ENCODE measurements around the gene CCDC85A. TPM values are rescaled to one million over a fixed set of nuclear protein-coding genes. Genes with fewer than 3 reads are reported as not detected.

CCDC85A gene
- total RNA-seq, 1 experiment from 2014 or later = 0.10 TPM

GRCh38 chr2:56229397-56230060, 45.7 kb downstream of the CCDC85A start (continued):
- no peak for TF ChIP-seq REST (IDR thresholded peaks at IDR 0.05; ENCODE audit: low read depth)

GRCh38 chr2:56230156-56230555, 46.4 kb downstream of the CCDC85A start:
- no peak overlapping the region for H3K9ac ChIP-seq (ENCODE audit: low read length)
- no peaks in the 10 kb centered on the region for H3K79me2 ChIP-seq (ENCODE audit: insufficient read depth, low read length)
- ATAC-seq (peak; percentile 27; the same call in 1 of the 2 replicates), DNase-seq (ENCODE audit: low read depth, low spot score) (peak; percentile 24)
- peak overlapping the region; percentile 8 for H2AFZ ChIP-seq (ENCODE audit: low read depth, low read length, poor library complexity, severe bottlenecking)
- CTCF ChIA-PET = no interaction called here
- RAD21 ChIA-PET (ENCODE audit: low non-redundant PET in 1 of 2, low total read pairs in 2 of 2, uncharacterized antibody in 2 of 2, unreplicated experiment in 2 of 2) = no interaction called here
- no peaks in the 10 kb centered on the region for H4K20me1 ChIP-seq (ENCODE audit: insufficient read depth)
- H3K4me1 ChIP-seq (ENCODE audit: control insufficient read depth in 1 of 2, insufficient read depth in 2 of 2, low read length in 2 of 2) = peaks cover 21% of the 10 kb centered on the region in 2 experiments
- peak overlapping the region; percentile 43 for H3K4me2 ChIP-seq (ENCODE audit: low read length)
- H3K4me3 ChIP-seq (replicated peaks in 1 of 2; ENCODE audit: low read depth in 1 of 2, low read length in 2 of 2) = no peak overlapping the region
- H3K9me3 ChIP-seq (ENCODE audit: control insufficient read depth in 1 of 2, insufficient read depth in 1 of 2, low read depth in 1 of 2, low read length in 2 of 2) = no peaks in the 10 kb centered on the region
- H3K27me3 ChIP-seq (ENCODE audit: insufficient read depth, low read length) = no peaks in the 10 kb centered on the region
- no TSS peak for BruUV-seq (replicated peaks)
- intact Hi-C loops (cut with micrococcal nuclease) = loop anchor here (1.0 kb wide), 1 partner anchor 47 kb away; the partner anchor contains the start of gene CCDC85A
- no peaks in the 10 kb centered on the region for H3K36me3 ChIP-seq (ENCODE audit: control insufficient read depth in 1 of 2, insufficient read depth in 2 of 2, low read length in 2 of 2)
- POLR2A ChIA-PET = no interaction called here
- H3K27ac ChIP-seq (ENCODE audit: low read depth, low read length) = no peak overlapping the region
- H3K9me2 ChIP-seq (ENCODE audit: insufficient read depth) = no peaks in the 10 kb centered on the region
- TF ChIP-seq ZNF274 (IDR thresholded peaks at IDR 0.05; ENCODE audit: low read depth, low read length) (no peak), SRF (IDR thresholded peaks at IDR 0.05; ENCODE audit: low read depth) (peak; percentile 86), ELF1 (IDR thresholded peaks at IDR 0.05; ENCODE audit: borderline replicate concordance, low read depth) (no peak), EGR1 (IDR thresholded peaks at IDR 0.05; ENCODE audit: low read depth) (no peak), ZBTB33 (IDR thresholded peaks at IDR 0.05; ENCODE audit: extremely low read depth, insufficient replicate concordance, low read length) (no peak), TCF7L2 (IDR thresholded peaks at IDR 0.05; ENCODE audit: borderline replicate concordance, extremely low read depth, insufficient read depth, insufficient read length) (peak; percentile 35), JUND (IDR thresholded peaks at IDR 0.05) (peak; percentile 51), CTCF (IDR thresholded peaks at IDR 0.05 in 2 of 3, conservative IDR thresholded peaks at IDR 0.05 in 1 of 3; ENCODE audit: borderline replicate concordance in 1 of 3, insufficient read depth in 1 of 3, low read depth in 2 of 3, low read length in 2 of 3) (no peak), ATF3 (IDR thresholded peaks at IDR 0.05) (no peak), SIN3A (IDR thresholded peaks at IDR 0.05; ENCODE audit: low read depth) (no peak), POLR2AphosphoS5 (IDR thresholded peaks at IDR 0.05; ENCODE audit: low read depth, low read length) (no peak), ZFX (IDR thresholded peaks at IDR 0.05) (no peak), CBX3 (IDR thresholded peaks at IDR 0.05; ENCODE audit: low read depth) (no peak), YY1 (IDR thresholded peaks at IDR 0.05; ENCODE audit: extremely low read depth, insufficient replicate concordance, low read depth, low read length) (no peak), RAD21 (IDR thresholded peaks at IDR 0.05; ENCODE audit: low read depth) (no peak), CEBPB (IDR thresholded peaks at IDR 0.05; ENCODE audit: low read depth) (0 out of 2 replicates have a peak, but pooled peaks have one; percentile 38)

Measured in HCT116 (cell line).